GM18526 (cell line): ENCODE data around the gene CCDC24.

Source experiments
- POLR2A ChIP-seq: IDR thresholded peaks from 3 replicates; pipeline ENCODE4 v1.6.1; 2011; ENCODE audit not compliant: insufficient read length; ENCODE audit errors: extremely low read depth

CCDC24 gene

GRCh38 chr1:43958351-43959255 is 32.8 kb upstream of the CCDC24 start:
- TF ChIP-seq POLR2A, result no peak

DNA sequence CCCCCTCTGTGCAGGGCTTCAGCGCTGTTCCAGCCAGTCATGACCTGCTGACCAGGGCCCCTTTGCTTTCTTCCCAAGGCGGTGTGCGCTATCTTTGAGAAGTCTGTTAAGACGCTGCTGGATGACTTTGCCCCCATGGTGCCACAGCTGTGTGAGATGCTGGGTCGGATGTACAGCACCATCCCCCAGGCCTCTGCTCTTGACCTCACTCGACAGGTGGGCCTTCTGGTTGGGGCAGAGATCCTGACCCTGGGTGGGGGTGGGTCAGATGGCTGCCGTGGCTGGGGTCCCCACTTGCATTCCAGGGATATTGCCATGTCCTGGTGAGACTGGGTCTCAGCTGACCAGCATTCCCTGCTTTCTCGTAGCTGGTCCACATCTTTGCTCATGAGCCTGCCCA is 30.6 kb upstream of the CCDC24 start:
- no peak for TF ChIP-seq POLR2A

- no peak for TF ChIP-seq POLR2A
Observed at GRCh38 chr1:43961692-43962091, 29.7 kb upstream of the CCDC24 start.

DNA sequence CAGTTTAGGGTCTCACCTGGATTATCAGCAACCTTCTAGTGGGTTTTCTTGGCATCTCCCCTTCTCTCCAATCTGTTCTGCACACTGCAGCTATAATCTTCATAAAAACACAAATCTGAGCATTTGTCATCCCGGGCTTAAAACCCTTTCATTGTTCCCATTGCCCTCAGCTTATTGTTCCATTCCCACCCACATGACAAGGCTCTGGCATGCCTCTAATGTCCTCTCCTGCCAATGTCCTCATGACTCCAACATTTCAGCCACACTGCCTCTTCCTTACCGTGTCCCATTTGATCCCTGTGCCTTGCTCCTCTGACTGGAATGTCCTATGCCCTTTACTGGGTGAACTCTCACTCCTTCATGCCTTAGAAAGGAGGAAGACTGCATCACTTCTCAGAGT is 29.1 kb upstream of the CCDC24 start:
- no peak for TF ChIP-seq POLR2A

- TF ChIP-seq POLR2A, result no peak
Observed at GRCh38 chr1:43963006-43963405, 28.4 kb upstream of the CCDC24 start.

DNA sequence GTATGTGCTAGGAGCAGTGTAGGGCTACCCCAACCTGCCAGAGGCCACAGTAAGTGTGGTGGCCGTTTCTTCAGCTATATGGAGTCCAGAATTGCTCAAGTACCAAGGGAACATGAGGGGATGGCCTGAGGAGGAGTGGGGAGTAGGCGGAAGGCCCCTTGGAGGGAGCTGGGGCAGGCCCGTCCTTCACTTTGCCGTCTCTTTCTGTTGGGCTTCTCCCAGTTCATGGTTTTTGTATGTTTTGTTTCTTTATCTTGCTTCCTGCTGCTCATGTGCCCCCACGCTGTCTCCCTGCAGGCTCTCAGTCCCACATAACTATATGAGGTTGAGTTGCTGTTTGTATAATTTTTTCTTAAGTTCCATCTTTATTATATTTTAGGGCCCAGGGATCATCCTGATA is 27.5 kb upstream of the CCDC24 start:
- no peak for TF ChIP-seq POLR2A

- no peak for TF ChIP-seq POLR2A
Observed at GRCh38 chr1:43965316-43965715, 26.1 kb upstream of the CCDC24 start.

DNA sequence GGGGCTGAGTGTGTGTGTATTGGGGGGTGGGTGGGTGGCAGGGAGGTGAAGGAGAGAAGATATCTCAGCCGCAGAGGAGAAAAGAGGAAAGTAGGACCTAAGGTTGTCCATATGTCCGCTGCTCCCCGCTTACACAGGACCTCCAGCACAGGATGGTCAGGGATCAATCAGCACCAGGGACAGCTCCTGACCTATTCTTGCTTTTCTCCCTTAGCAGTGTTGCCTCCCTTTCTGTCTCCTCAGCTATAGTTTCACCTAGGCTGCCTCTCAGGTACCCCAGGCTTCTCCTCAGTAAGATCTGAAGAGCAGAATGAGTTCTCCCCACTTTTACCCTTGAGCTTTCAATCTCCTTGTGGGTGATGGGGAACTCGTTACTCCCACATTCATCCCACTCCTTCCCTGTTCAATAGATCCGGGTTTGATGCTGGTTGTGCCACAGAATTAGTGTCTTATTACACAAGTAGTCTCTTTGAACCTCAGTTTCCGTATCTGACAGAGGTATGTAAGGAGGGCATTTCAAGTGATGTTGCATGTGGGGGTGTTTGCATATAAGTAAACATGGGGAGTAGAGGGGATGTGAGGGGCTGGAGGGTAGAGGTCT is 23.0 kb upstream of the CCDC24 start:
- TF ChIP-seq POLR2A, result no peak

DNA sequence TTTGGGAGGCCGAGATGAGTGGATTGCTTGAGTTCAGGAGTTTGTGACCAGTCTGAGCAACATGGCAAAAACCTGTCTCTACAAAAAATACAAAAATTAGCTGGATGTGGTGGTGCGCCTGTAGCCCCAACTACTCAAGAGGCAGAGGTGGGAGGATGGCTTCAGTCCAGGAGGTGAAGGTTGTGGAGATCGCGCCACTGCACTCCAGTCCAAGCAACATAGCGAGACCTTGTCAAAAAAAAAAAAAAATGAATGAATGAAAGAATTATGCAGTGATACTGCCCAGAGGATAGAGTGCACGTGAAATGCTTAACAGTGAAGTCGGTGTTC is 22.0 kb upstream of the CCDC24 start:
- no peak for TF ChIP-seq POLR2A

GRCh38 chr1:43969746-43970466 is 21.5 kb upstream of the CCDC24 start, which contains the start of gene DPH2:
Gene DPH2, plus strand, starts transcription at chr1:43970010. Its CDS starts 166 bp downstream, at chr1:43970176.
- peak; percentile 58 for TF ChIP-seq POLR2A

- no peak for TF ChIP-seq POLR2A
Observed at GRCh38 chr1:43970502-43970901, 20.9 kb upstream of the CCDC24 start.

DNA sequence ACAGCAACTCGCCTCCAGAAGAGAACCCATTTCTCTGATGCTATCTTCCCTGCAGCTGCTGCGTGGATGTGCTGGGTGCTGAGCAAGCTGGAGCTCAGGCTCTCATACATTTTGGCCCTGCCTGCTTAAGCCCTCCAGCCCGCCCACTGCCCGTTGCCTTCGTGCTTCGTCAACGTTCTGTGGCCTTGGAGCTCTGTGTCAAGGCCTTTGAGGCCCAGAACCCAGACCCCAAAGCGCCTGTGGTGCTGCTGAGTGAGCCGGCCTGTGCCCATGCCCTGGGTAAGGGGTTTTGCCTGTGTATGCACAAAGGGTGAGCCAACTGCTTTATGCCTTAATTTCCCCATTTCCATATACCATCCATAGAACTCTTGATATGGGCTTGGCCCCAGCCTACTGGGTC is 20.5 kb upstream of the CCDC24 start:
- no peak for TF ChIP-seq POLR2A

DNA sequence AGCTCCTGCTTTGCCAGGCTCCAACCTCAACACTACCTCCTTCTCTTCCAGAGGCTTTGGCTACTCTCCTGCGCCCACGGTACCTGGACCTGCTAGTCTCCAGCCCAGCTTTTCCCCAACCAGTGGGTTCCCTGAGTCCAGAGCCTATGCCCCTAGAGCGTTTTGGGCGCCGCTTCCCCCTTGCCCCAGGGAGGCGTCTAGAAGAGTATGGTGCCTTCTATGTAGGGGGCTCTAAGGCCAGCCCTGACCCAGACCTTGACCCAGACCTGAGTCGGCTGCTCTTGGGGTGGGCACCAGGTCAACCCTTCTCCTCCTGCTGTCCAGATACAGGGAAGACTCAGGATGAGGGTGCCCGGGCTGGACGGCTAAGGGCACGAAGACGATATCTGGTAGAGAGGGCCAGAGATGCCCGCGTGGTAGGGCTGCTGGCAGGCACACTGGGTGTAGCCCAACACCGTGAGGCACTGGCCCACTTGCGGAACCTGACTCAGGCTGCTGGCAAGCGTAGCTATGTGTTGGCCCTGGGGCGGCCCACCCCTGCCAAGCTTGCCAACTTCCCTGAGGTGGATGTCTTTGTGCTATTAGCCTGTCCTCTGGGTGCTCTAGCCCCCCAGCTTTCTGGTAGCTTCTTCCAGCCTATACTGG is 19.9 kb upstream of the CCDC24 start:
- TF ChIP-seq POLR2A, result no peak

DNA sequence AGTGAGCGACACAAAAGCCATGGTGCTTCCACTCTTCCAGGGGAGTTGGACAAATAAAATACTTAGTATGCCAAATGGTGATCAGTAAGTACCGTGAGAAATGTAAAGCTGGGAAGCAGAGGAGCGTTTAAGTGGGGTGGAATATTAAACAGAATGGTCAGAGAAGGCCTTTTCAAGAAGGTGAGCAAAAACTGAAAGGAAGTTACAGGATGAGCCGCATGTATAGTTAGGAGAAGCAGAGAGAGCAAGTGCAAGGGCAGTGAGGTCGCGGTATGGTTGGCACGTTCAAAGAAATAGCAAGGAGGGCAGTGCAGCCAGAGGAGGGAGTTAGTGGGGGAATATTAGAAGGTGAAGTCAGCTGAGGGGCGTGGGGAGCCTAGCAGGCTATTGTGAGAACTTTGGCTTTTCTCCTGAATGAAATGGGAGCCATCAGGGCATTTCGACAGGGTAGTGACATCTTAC is 17.4 kb upstream of the CCDC24 start:
- TF ChIP-seq POLR2A, result no peak
